Retinal pigment epithelial cell (primary cell): ENCODE data around the gene C11orf97.

Experiments
- DNase-seq: peaks from one replicate; pipeline ENCODE4 v3.0.0-alpha.2; 2010; ENCODE audit warnings: low read depth
- H3K4me3 ChIP-seq: 2 replicates; pipeline ENCODE4 v1.5.1; 2011; ENCODE audit warnings: mild to moderate bottlenecking, low read length, control low read depth, moderate library complexity
- TF ChIP-seq, protein P1 (sequence below): conservative IDR thresholded peaks from 2 replicates; pipeline ENCODE4 v1.5.1; 2011; ENCODE audit warnings: low read depth, low read length, control low read depth, inconsistent platforms

The C11orf97 gene

GRCh38 chr11:94536386-94536785 lies 24.1 kb downstream of the C11orf97 start:
- DNase-seq, result no peak
- no peak overlapping the region for H3K4me3 ChIP-seq
- TF ChIP-seq, protein P1, sequence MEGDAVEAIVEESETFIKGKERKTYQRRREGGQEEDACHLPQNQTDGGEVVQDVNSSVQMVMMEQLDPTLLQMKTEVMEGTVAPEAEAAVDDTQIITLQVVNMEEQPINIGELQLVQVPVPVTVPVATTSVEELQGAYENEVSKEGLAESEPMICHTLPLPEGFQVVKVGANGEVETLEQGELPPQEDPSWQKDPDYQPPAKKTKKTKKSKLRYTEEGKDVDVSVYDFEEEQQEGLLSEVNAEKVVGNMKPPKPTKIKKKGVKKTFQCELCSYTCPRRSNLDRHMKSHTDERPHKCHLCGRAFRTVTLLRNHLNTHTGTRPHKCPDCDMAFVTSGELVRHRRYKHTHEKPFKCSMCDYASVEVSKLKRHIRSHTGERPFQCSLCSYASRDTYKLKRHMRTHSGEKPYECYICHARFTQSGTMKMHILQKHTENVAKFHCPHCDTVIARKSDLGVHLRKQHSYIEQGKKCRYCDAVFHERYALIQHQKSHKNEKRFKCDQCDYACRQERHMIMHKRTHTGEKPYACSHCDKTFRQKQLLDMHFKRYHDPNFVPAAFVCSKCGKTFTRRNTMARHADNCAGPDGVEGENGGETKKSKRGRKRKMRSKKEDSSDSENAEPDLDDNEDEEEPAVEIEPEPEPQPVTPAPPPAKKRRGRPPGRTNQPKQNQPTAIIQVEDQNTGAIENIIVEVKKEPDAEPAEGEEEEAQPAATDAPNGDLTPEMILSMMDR, result no peak

- H3K4me3 ChIP-seq, result no peak overlapping the region
- TF ChIP-seq, protein P1, result no peak
- DNase-seq, result no peak
Measured at GRCh38 chr11:94537031-94537600, 24.9 kb downstream of the C11orf97 start.

GRCh38 chr11:94539420-94539819 lies 27.2 kb downstream of the C11orf97 start:
- no peak overlapping the region for H3K4me3 ChIP-seq
- DNase-seq, result no peak
- TF ChIP-seq, protein P1, result no peak

- H3K4me3 ChIP-seq, result peak within 1 kb of the TSS; percentile 58
- DNase-seq, result peak; percentile 33
- TF ChIP-seq, protein P1, result no peak
Measured at GRCh38 chr11:94543695-94544645, 31.7 kb downstream of the C11orf97 start, which contains the start of gene FUT4. TSS of gene FUT4 (plus strand) at chr11:94543921. CDS start at chr11:94544134, 213 bp downstream.

DNA sequence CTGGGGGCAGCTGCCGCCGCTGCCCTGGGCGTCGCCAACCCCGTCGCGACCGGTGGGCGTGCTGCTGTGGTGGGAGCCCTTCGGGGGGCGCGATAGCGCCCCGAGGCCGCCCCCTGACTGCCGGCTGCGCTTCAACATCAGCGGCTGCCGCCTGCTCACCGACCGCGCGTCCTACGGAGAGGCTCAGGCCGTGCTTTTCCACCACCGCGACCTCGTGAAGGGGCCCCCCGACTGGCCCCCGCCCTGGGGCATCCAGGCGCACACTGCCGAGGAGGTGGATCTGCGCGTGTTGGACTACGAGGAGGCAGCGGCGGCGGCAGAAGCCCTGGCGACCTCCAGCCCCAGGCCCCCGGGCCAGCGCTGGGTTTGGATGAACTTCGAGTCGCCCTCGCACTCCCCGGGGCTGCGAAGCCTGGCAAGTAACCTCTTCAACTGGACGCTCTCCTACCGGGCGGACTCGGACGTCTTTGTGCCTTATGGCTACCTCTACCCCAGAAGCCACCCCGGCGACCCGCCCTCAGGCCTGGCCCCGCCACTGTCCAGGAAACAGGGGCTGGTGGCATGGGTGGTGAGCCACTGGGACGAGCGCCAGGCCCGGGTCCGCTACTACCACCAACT lies 32.5 kb downstream of the C11orf97 start:
- peak overlapping the region; percentile 58 for H3K4me3 ChIP-seq
- no peak for DNase-seq
- TF ChIP-seq, protein P1, result no peak

DNA sequence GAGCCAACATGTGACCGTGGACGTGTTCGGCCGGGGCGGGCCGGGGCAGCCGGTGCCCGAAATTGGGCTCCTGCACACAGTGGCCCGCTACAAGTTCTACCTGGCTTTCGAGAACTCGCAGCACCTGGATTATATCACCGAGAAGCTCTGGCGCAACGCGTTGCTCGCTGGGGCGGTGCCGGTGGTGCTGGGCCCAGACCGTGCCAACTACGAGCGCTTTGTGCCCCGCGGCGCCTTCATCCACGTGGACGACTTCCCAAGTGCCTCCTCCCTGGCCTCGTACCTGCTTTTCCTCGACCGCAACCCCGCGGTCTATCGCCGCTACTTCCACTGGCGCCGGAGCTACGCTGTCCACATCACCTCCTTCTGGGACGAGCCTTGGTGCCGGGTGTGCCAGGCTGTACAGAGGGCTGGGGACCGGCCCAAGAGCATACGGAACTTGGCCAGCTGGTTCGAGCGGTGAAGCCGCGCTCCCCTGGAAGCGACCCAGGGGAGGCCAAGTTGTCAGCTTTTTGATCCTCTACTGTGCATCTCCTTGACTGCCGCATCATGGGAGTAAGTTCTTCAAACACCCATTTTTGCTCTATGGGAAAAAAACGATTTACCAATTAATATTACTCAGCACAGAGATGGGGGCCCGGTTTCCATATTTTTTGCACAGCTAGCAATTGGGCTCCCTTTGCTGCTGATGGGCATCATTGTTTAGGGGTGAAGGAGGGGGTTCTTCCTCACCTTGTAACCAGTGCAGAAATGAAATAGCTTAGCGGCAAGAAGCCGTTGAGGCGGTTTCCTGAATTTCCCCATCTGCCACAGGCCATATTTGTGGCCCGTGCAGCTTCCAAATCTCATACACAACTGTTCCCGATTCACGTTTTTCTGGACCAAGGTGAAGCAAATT lies 33.3 kb downstream of the C11orf97 start:
- DNase-seq, result no peak
- peak overlapping the region; percentile 58 for H3K4me3 ChIP-seq
- TF ChIP-seq, protein P1, result no peak
